Spleen (tissue), 11 donors: ENCODE measurements around the gene PBX1. TPM values are rescaled to one million over a fixed set of nuclear protein-coding genes. Genes with fewer than 3 reads are reported as not detected.

ENCODE experiments used
- DNase-seq: peaks from one replicate; pipeline ENCODE4 v3.0.0-alpha.2; 2020
- H3K27ac ChIP-seq, 8 donors: fragments of 200-600 bp; sonication (generic) in 7 of 8; 1 replicate in 4 of 8; 2 replicates in 4 of 8; pipeline versions ENCODE4 v1.5.0 to v1.8.0; 2016 to 2021; ENCODE audit warnings: inconsistent platforms in 4 of 8, mild to moderate bottlenecking in 4 of 8, moderate library complexity in 1 of 8
- H3K27me3 ChIP-seq, 7 donors: fragments of 200-600 bp; sonication (generic) in 6 of 7; replicated peaks in 1 of 7; 1 replicate in 4 of 7; 2 replicates in 3 of 7; pipeline versions ENCODE4 v1.5.0 to v1.8.0; 2016 to 2021; ENCODE audit warnings: inconsistent platforms in 3 of 7, mild to moderate bottlenecking in 1 of 7
- H3K36me3 ChIP-seq, 6 donors: fragments of 200-600 bp; sonication (generic) in 5 of 6; 1 replicate in 4 of 6; 2 replicates in 2 of 6; pipeline versions ENCODE4 v1.5.0 to v1.8.0; 2016 to 2021; ENCODE audit warnings: inconsistent platforms in 2 of 6
- H3K4me1 ChIP-seq, 6 donors: fragments of 200-600 bp; sonication (generic) in 5 of 6; 1 replicate in 3 of 6; 2 replicates in 3 of 6; pipeline versions ENCODE4 v1.5.0 to v1.8.0; 2016 to 2021; ENCODE audit warnings: inconsistent platforms in 3 of 6
- H3K4me3 ChIP-seq, 8 donors: fragments of 200-600 bp; sonication (generic) in 7 of 8; 1 replicate in 4 of 8; 2 replicates in 4 of 8; pipeline versions ENCODE4 v1.5.0 to v1.8.0; 2016 to 2021; ENCODE audit warnings: inconsistent platforms in 4 of 8, mild to moderate bottlenecking in 4 of 8, moderate library complexity in 2 of 8
- H3K9me3 ChIP-seq, 8 donors: fragments of 200-600 bp; sonication (generic) in 7 of 8; 1 replicate in 4 of 8; 2 replicates in 4 of 8; pipeline versions ENCODE4 v1.5.0 to v1.8.0; 2016 to 2021; ENCODE audit warnings: inconsistent platforms in 4 of 8
- POLR2A ChIP-seq, 3 donors: fragments of 450-650 bp; IDR thresholded peaks; one replicate each; pipeline ENCODE4 v1.5.1; 2017; ENCODE audit warnings: antibody characterized with exemption in 3 of 3, mild to moderate bottlenecking in 1 of 3
- POLR2AphosphoS5 ChIP-seq, 3 donors: sonication (generic); formaldehyde crosslinking; IDR thresholded peaks; one replicate each; pipeline ENCODE4 v1.5.1; 2017; ENCODE audit warnings: antibody characterized with exemption in 3 of 3
- WGBS, 5 donors: extraction: QIAGEN DNeasy Blood & Tissue Kit in 3 of 5; methylation state at CpG; one replicate each; pipeline versions ENCODE4 v1.1.5 to v1.1.7; 2013 to 2018; 5-methylcytosine and 5-hydroxymethylcytosine counted together
- intact Hi-C: fragments of 100-400 bp; cut with DNase I; formaldehyde crosslinking; loops from one replicate; pipeline ENCODE4 v1.15.0; 2023; ENCODE audit warnings: low total_unique reads
- polyA plus RNA-seq, 3 donors: library from polyadenylated mRNA; stranded (reverse); fragments of 200-250 nt; gene quantifications; one replicate each; pipeline ENCODE4 v1.2.1, GENCODE V29; 2013
- total RNA-seq, 7 donors: library from RNA; depleted of rRNA in 3 of 7; stranded (reverse); fragments of >200 nt in 3 of 7; fragmentation: NEBNext Ultra II Directional in 4 of 7; extraction: Animal tissue kit (Norgen Biotek cat#: 25700) in 4 of 7; gene quantifications; one replicate each; pipeline versions ENCODE4 v1.1.0 to v1.2.1, GENCODE V29; 2016 to 2021
- TF ChIP-seq, protein P1 (sequence below), 11 experiments: fragments of 200-600 bp in 7 of 11; fragments of 450-650 bp in 4 of 11; sonication (generic) in 4 of 11; IDR thresholded peaks in 8 of 11; conservative IDR thresholded peaks in 3 of 11; 1 replicate in 7 of 11; 2 replicates in 4 of 11; pipeline versions ENCODE4 v1.4.0 to v1.8.0; 2016 to 2021; ENCODE audit warnings: antibody characterized with exemption in 11 of 11, inconsistent platforms in 4 of 11, mild to moderate bottlenecking in 1 of 11
- donor health status: healthy with polysubstance abuse.
- donor health status: DM: no; HTN: no; CAD: no; lungs with moderate emphysema.
- donor health status: DM: no; HTN: no; CAD: no.
- donor health status: Bipolar disorder and iron deficiency.
- donor health status: healthy.
- donor health status: DM: no; HTN: no; CAD: no.
- donor health status: DM: yes; HTN: yes; CAD: no.

PBX1 gene
- total and polyA plus RNA-seq, 10 donors, result 3.4 to 79.5 (median 31.8) TPM

GRCh38 chr1:164618202-164618564 lies 59.2 kb downstream of the PBX1 start:
- H3K4me1 ChIP-seq, result peaks cover 0 to 21% (median 11%) of the 10 kb centered on the region in 6 donors
- no peaks in the 10 kb centered on the region for H3K36me3 ChIP-seq
- H3K27me3 ChIP-seq, result no peaks in the 10 kb centered on the region
- no peak for DNase-seq
- H3K9me3 ChIP-seq, result no peaks in the 10 kb centered on the region
- intact Hi-C loops, result no loop called here
- TF ChIP-seq POLR2A (IDR thresholded peaks at IDR 0.05) (no peak), POLR2AphosphoS5 (IDR thresholded peaks at IDR 0.05) (no peak)
- TF ChIP-seq, protein P1, sequence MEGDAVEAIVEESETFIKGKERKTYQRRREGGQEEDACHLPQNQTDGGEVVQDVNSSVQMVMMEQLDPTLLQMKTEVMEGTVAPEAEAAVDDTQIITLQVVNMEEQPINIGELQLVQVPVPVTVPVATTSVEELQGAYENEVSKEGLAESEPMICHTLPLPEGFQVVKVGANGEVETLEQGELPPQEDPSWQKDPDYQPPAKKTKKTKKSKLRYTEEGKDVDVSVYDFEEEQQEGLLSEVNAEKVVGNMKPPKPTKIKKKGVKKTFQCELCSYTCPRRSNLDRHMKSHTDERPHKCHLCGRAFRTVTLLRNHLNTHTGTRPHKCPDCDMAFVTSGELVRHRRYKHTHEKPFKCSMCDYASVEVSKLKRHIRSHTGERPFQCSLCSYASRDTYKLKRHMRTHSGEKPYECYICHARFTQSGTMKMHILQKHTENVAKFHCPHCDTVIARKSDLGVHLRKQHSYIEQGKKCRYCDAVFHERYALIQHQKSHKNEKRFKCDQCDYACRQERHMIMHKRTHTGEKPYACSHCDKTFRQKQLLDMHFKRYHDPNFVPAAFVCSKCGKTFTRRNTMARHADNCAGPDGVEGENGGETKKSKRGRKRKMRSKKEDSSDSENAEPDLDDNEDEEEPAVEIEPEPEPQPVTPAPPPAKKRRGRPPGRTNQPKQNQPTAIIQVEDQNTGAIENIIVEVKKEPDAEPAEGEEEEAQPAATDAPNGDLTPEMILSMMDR (IDR thresholded peaks at IDR 0.05 in 8 of 11, conservative IDR thresholded peaks at IDR 0.05 in 3 of 11), result no peak
- WGBS, 5 donors, result 58 to 90% (median 65%) methylated on average over 3 to 5 of the region's 5 CpGs
- peak overlapping the region in 1 of 8 donors; percentile 12 for H3K27ac ChIP-seq
- H3K4me3 ChIP-seq, result no peak overlapping the region

DNA sequence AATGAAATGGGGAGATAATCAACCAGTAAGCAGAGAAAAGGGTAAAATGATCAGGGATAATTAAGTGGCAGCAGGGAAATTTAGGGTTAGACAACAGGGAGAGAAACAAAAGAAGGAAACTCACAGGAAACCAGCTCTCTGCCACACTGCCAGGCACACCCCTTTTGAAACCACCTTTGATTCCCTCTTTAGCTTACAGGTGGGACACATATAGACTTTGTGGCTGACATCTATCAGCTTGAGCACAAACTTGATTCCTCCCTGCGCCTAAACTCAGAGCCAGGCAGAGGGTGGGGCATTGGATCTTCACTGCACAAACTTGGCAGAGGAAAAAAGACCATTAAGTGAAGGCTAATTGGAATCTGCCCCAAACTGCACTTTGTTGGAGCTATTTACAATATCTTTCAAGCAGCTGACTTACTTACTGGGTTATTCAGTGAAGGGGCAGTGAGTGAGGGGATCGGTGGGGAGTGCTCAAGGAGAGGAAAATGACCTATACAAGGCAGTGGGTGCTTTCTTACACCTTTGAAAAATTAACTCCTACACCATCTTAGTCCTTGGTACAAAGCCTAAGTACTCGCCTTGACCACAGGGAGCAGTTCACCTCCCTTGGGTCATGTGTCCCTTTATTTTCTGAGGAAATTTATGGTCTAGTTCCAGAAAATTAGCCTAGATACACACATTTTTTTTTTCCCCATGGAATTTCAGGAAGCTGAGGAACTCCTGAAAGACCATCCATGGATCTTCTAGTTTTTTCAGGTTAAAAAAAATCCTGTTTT lies 60.2 kb downstream of the PBX1 start:
- H3K27ac ChIP-seq, result peak overlapping the region in 5 of 8 donors; percentile 12 to 36 (median 34)

GRCh38 chr1:164622068-164622845 lies 63.3 kb downstream of the PBX1 start:
- H3K4me3 ChIP-seq, result no peak overlapping the region
- intact Hi-C loops, result no loop called here
- DNase-seq, result no peak
- TF ChIP-seq, protein P1 (IDR thresholded peaks at IDR 0.05 in 8 of 11, conservative IDR thresholded peaks at IDR 0.05 in 3 of 11), result no peak
- no peaks in the 10 kb centered on the region for H3K36me3 ChIP-seq
- no peaks in the 10 kb centered on the region for H3K9me3 ChIP-seq
- no peak overlapping the region for H3K27ac ChIP-seq
- peaks cover 0 to 19% (median 7%) of the 10 kb centered on the region in 6 donors for H3K4me1 ChIP-seq
- no peaks in the 10 kb centered on the region for H3K27me3 ChIP-seq
- whole genome bisulfite sequencing, 5 donors, result 81 to 94% (median 89%) methylated on average over 8 of the region's 8 CpGs

More for the DNA sequence above, 60.2 kb downstream of the PBX1 start:
- no peaks in the 10 kb centered on the region for H3K27me3 ChIP-seq
- H3K9me3 ChIP-seq, result no peaks in the 10 kb centered on the region
- intact Hi-C loops, result no loop called here
- H3K4me1 ChIP-seq, result peaks cover 0 to 19% (median 8%) of the 10 kb centered on the region in 6 donors
- H3K36me3 ChIP-seq, result no peaks in the 10 kb centered on the region
- no peak overlapping the region for H3K4me3 ChIP-seq
- no peak for DNase-seq
- WGBS, 5 donors, result 37 to 63% (median 50%) methylated on average over 3 of the region's 3 CpGs
- TF ChIP-seq, protein P1 (IDR thresholded peaks at IDR 0.05 in 8 of 11, conservative IDR thresholded peaks at IDR 0.05 in 3 of 11), result no peak
- TF ChIP-seq POLR2AphosphoS5 (IDR thresholded peaks at IDR 0.05) (no peak), POLR2A (IDR thresholded peaks at IDR 0.05) (no peak)

GRCh38 chr1:164623805-164624204 lies 64.8 kb downstream of the PBX1 start:
- Histone ChIP-seq H3K36me3 (no peaks in the 10 kb centered on the region), H3K9me3 (no peaks in the 10 kb centered on the region), H3K4me1 (peaks cover 0 to 11% (median 1%) of the 10 kb centered on the region in 6 donors), H3K27me3 (no peaks in the 10 kb centered on the region), H3K4me3 (no peak overlapping the region), H3K27ac (no peak overlapping the region)
- TF ChIP-seq POLR2AphosphoS5 (IDR thresholded peaks at IDR 0.05), result no peak
- TF ChIP-seq, protein P1 (IDR thresholded peaks at IDR 0.05 in 8 of 11, conservative IDR thresholded peaks at IDR 0.05 in 3 of 11), result no peak
- no peak for TF ChIP-seq POLR2A (IDR thresholded peaks at IDR 0.05)
- WGBS, 5 donors, result 61 to 82% (median 67%) methylated on average over 1 of the region's 1 CpG
- no peak for DNase-seq
- intact Hi-C loops, result no loop called here
